Neural cell (in vitro differentiated cells): ENCODE results near the gene PAQR5.

Source experiments
- CTCF ChIP-seq: fragments of 450-650 bp; IDR thresholded peaks from 2 replicates; pipeline ENCODE4 v1.5.1; 2014; ENCODE audit warnings: antibody characterized with exemption, mild to moderate bottlenecking, moderate library complexity; ENCODE audit not compliant: poor library complexity, severe bottlenecking
- EZH2 ChIP-seq: fragments of 200-600, 300-800 bp; shearing (Covaris generic), sonication (generic); IDR thresholded peaks from 2 replicates; pipeline ENCODE4 v1.6.1; 2014; ENCODE audit warnings: antibody characterized with exemption, low read length, borderline replicate concordance, mild to moderate bottlenecking; ENCODE audit not compliant: insufficient read depth, poor library complexity, severe bottlenecking
- POLR2AphosphoS5 ChIP-seq: IDR thresholded peaks from 2 replicates; pipeline ENCODE4 v1.6.1; 2012
- RAD21 ChIP-seq: fragments of 450-650 bp; conservative IDR thresholded peaks from 2 replicates; pipeline ENCODE4 v1.6.1; 2014; ENCODE audit warnings: antibody characterized with exemption, mild to moderate bottlenecking, moderate library complexity

- no peak for TF ChIP-seq CTCF
- TF ChIP-seq EZH2, result no peak
- no peak for TF ChIP-seq POLR2AphosphoS5
- no peak for TF ChIP-seq RAD21
Measured at GRCh38 chr15:69304182-69304545, 5.5 kb downstream of the PAQR5 start.
